GM12878 (cell line): Measurements from ENCODE around the gene TTYH1. TPM values are rescaled to one million over a fixed set of nuclear protein-coding genes. Genes with fewer than 3 reads are reported as not detected.

ENCODE experiments used
- BACH1 ChIP-seq: fragments of 450-650 bp; IDR thresholded peaks from 2 replicates; pipeline ENCODE4 v1.6.1; 2017; ENCODE audit warnings: mild to moderate bottlenecking, borderline replicate concordance
- CUX1 ChIP-seq: IDR thresholded peaks from 2 replicates; pipeline ENCODE4 v1.6.1; 2012; ENCODE audit warnings: improper control_type of control experiment, low read depth, low read length; ENCODE audit not compliant: insufficient replicate concordance
- DPF2 ChIP-seq: fragments of 450-650 bp; IDR thresholded peaks from 2 replicates; pipeline ENCODE4 v1.6.1; 2017; ENCODE audit warnings: mild to moderate bottlenecking
- GATAD2B ChIP-seq: fragments of 450-650 bp; conservative IDR thresholded peaks from 2 replicates; pipeline ENCODE4 v1.6.1; 2017; ENCODE audit warnings: low read depth, mild to moderate bottlenecking, moderate library complexity
- HSF1 ChIP-seq: fragments of 150-350 bp; IDR thresholded peaks from 2 replicates; pipeline ENCODE4 v1.6.1; 2014; ENCODE audit warnings: mild to moderate bottlenecking, low read depth, low read length
- MAX ChIP-seq: IDR thresholded peaks from 2 replicates; pipeline ENCODE4 v1.6.1; 2012; ENCODE audit warnings: low read depth, low read length, improper control_type of control experiment
- MEF2A ChIP-seq: IDR thresholded peaks from 2 replicates; pipeline ENCODE4 v1.6.1; 2011; ENCODE audit warnings: low read depth, mild to moderate bottlenecking, low read length, moderate library complexity; ENCODE audit not compliant: insufficient read depth
- RELB ChIP-seq: fragments of 450-650 bp; IDR thresholded peaks from 2 replicates; pipeline ENCODE4 v1.6.1; 2017; ENCODE audit warnings: low read depth, mild to moderate bottlenecking, moderate library complexity
- RUNX3 ChIP-seq: IDR thresholded peaks from 2 replicates; pipeline ENCODE4 v1.6.1; 2012; ENCODE audit warnings: low read length, inconsistent platforms
- SIX5 ChIP-seq: IDR thresholded peaks from 2 replicates; pipeline ENCODE4 v1.6.1; 2011; ENCODE audit warnings: mild to moderate bottlenecking, low read depth, low read length, moderate library complexity; ENCODE audit not compliant: severe bottlenecking
- STAT1 ChIP-seq: fragments of 450-650 bp; conservative IDR thresholded peaks from 2 replicates; pipeline ENCODE4 v1.6.1; 2014; ENCODE audit warnings: antibody characterized with exemption, mild to moderate bottlenecking
- TAF1 ChIP-seq: IDR thresholded peaks from 2 replicates; pipeline ENCODE4 v1.6.1; 2011; ENCODE audit warnings: mild to moderate bottlenecking, low read depth, low read length, borderline replicate concordance
- ZBTB11 ChIP-seq: fragments of 450-650 bp; formaldehyde crosslinking; IDR thresholded peaks from 2 replicates; pipeline ENCODE4 v1.5.0; 2022; ENCODE audit warnings: mild to moderate bottlenecking, missing genetic modification characterization
- polyA plus RNA-seq, 11 experiments: library from polyadenylated mRNA; depleted of rRNA in 4 of 11; unstranded in 6 of 11; stranded (reverse) in 5 of 11; fragments of >200 nt; fragmentation: Nextera tagmentation in 4 of 11; fragmentation: Illumina TruSeq in 1 of 11; extraction: Ambion mirVana in 4 of 11; extraction: Trizol in 1 of 11; gene quantifications; 1 replicate in 1 of 11; 2 replicates in 10 of 11; pipeline versions ENCODE4 v1.2.1 to v1.2.3, GENCODE V29; 2011 to 2016; ENCODE audit warnings: inconsistent platforms in 2 of 11, missing spikeins in 2 of 11, low read depth in 1 of 11
- total RNA-seq, 4 experiments: library from RNA; depleted of rRNA in 3 of 4; stranded (reverse); fragments of >200 nt in 3 of 4; fragmentation: Illumina TruSeq in 1 of 4; extraction: Trizol in 1 of 4; gene quantifications; 2 replicates each; pipeline versions ENCODE4 v1.2.1 to v1.2.3, GENCODE V29; 2013 to 2021

TTYH1 gene
- total and polyA plus RNA-seq, 10 of the 15 experiments (the other 5 are each of a cell fraction or from before 2014, with no cell fraction given), result 0.01 to 0.36 (median 0.09) TPM; not detected in 3

GRCh38 chr19:54464630-54465425 lies 49.6 kb downstream of the TTYH1 start (continued):
- TF ChIP-seq ZBTB11 (CRISPR knock-in tag), result no peak
- no peak for TF ChIP-seq SIX5
- no peak for TF ChIP-seq HSF1
- TF ChIP-seq RUNX3, result 0 out of 2 replicates have a peak, but pooled peaks have one; percentile 7
- no peak for TF ChIP-seq MEF2A
- TF ChIP-seq MAX, result peak; percentile 32
- TF ChIP-seq STAT1, result peak; percentile 83; the same call in 1 of the 2 replicates
- 0 out of 2 replicates have a peak, but pooled peaks have one; percentile 31 for TF ChIP-seq TAF1
- TF ChIP-seq GATAD2B, result peak; percentile 81; the same call in 1 of the 2 replicates
- TF ChIP-seq CUX1, result no peak
- peak; percentile 93 for TF ChIP-seq RELB
- 0 out of 2 replicates have a peak, but pooled peaks have one; percentile 18 for TF ChIP-seq BACH1
- TF ChIP-seq DPF2, result 0 out of 2 replicates have a peak, but pooled peaks have one; percentile 46
